ENCODE data around the gene ZNF688. TPM values are rescaled to one million over a fixed set of nuclear protein-coding genes. Genes with fewer than 3 reads are reported as not detected.
A peak's percentile ranks its signal among the peaks of the same experiment; 100 is the strongest.

ZNF688 gene
- 10 to 100 TPM; 11.9 to 22.5 (median 16.0) TPM for total RNA-seq

DNA sequence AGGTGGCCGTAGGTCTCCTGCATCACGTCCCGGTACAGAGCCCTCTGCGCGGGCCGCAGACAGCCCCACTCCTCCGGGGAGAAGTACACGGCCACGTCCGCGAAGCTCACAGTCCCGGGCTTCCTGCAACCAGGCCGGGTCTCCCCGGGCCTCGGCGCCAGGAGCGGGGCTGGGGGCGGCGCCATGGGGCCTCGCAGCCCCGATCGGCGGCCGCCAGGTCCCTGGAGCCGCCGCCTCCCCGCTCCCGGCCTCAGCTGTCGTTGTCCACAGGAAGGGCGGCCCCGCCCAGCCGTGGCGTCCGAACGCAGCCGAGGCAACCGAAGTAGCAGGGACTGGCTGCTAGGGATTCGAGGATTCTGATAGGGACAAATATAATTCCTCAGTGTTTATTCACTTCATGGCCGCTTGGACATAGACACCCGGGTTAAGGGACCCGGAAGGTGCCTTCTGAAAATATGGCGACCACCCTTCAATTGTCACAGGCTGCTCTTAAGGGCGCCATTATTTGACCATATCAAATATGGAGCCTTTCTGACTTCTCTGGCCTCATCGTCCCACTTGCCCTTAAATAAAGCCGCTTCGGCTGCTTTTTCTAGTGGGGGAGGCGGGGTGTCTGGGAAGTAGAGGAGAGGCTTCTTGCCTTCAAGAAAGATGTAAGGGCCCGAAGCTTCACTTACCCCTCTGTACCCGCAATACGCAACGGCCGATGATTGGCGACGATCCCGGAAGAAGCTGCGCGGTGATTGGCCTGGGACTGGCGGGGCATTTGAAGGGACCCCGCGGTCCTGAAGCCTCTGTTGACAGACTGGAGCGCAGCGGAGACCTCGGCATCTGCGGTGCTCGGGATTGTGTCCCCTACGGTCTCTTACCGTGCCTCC is at the start of gene ZNF688:
Gene ZNF688, minus strand, starts transcription at position 270 of the 878 bp plus-strand sequence. Its CDS starts 85 bp downstream, at position 185.
- no peak for TF ChIP-seq POLR2A (IDR thresholded peaks at IDR 0.05)
- TF ChIP-seq CTCF (IDR thresholded peaks at IDR 0.05) = no peak
- H3K4me3 ChIP-seq (ENCODE audit: low read depth, poor library complexity, severe bottlenecking) = peak within 1 kb of the TSS; percentile 66
- 0 to 1% methylated on average over 9 to 56 of the region's 67 CpGs for WGBS, 2 donors
- DNase-seq (ENCODE audit: low spot score in 2 of 2) = peak; percentile 97 to 99
- intact Hi-C loops (cut with DNase I; ENCODE audit: low total_unique reads) = no loop called here

DNA sequence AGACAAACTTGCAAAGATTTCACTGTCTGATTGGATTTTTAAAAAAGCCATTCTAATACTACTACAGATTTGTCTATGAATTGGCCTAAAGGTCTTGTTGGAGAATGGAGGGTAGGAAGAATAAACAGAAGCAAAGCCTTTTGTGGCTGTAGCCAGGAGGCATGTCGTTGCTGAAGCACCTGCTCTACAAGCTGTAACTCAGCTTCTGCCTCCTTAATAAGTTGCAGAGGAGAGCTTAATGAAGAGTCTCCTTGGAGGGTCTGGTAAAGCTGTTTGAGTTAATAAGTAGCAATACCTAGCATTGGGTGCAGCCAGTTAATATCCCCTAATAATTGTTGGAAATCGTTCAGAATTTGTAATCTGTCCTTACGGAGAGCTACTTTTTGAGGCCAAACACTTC is 48.7 kb upstream of the ZNF688 start:
- whole genome bisulfite sequencing, 2 donors = 50 to 57% methylated on average over 3 of the region's 3 CpGs
- no peak overlapping the region for H3K4me3 ChIP-seq (ENCODE audit: low read depth, poor library complexity, severe bottlenecking)
- TF ChIP-seq POLR2A (IDR thresholded peaks at IDR 0.05) (no peak), CTCF (IDR thresholded peaks at IDR 0.05) (no peak)
- intact Hi-C loops (cut with DNase I; ENCODE audit: low total_unique reads) = no loop called here
- DNase-seq (ENCODE audit: low spot score in 2 of 2) = no peak

DNA sequence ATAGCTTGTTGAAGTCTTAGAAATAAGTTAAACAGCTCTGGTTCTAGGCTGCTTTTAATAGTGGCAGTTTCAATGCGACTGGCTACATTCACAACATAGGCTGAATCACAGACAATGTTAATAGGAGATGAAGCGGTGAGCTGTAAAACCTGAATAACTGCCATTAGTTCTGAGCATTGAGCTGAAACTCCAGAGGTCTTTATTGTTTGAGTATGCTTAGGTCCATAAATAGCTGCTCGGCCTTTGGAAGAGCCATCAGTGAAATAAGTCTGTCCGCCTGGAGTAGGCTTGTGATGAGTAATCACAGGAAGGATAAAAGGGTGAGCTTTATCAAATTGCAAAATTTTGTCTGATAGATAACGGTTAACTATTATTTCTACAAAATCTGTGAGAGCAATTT is 48.1 kb upstream of the ZNF688 start:
- 77 to 85% methylated on average over 5 of the region's 5 CpGs for WGBS, 2 donors
- no peak overlapping the region for H3K4me3 ChIP-seq (ENCODE audit: low read depth, poor library complexity, severe bottlenecking)
- no peak for TF ChIP-seq POLR2A (IDR thresholded peaks at IDR 0.05)
- no peak for TF ChIP-seq CTCF (IDR thresholded peaks at IDR 0.05)
- intact Hi-C loops (cut with DNase I; ENCODE audit: low total_unique reads) = no loop called here
- DNase-seq (ENCODE audit: low spot score in 2 of 2) = no peak

DNA sequence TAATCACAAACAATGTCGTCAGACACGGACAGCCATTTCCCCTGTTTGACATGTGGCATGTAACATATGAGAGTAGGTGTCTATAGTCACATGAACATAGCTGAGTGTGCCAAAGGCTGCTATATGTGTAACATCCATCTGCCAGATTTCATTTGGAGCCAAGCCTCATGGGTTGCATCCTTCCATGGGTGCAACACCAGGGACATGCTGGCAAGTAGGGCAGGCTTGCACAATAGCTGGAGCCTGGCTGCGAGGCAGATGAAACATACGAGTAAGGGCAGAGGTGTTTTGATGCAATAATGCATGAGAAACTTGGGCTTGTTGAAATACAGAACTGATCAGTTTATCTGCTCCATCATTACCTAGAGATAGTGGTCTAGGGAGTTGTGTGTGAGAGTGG is 47.7 kb upstream of the ZNF688 start:
- intact Hi-C loops (cut with DNase I; ENCODE audit: low total_unique reads) = no loop called here
- TF ChIP-seq CTCF (IDR thresholded peaks at IDR 0.05) (no peak), POLR2A (IDR thresholded peaks at IDR 0.05) (no peak)
- no peak for DNase-seq (ENCODE audit: low spot score in 2 of 2)
- WGBS, 2 donors = 49 to 65% methylated on average over 4 of the region's 4 CpGs
- H3K4me3 ChIP-seq (ENCODE audit: low read depth, poor library complexity, severe bottlenecking) = no peak overlapping the region

DNA sequence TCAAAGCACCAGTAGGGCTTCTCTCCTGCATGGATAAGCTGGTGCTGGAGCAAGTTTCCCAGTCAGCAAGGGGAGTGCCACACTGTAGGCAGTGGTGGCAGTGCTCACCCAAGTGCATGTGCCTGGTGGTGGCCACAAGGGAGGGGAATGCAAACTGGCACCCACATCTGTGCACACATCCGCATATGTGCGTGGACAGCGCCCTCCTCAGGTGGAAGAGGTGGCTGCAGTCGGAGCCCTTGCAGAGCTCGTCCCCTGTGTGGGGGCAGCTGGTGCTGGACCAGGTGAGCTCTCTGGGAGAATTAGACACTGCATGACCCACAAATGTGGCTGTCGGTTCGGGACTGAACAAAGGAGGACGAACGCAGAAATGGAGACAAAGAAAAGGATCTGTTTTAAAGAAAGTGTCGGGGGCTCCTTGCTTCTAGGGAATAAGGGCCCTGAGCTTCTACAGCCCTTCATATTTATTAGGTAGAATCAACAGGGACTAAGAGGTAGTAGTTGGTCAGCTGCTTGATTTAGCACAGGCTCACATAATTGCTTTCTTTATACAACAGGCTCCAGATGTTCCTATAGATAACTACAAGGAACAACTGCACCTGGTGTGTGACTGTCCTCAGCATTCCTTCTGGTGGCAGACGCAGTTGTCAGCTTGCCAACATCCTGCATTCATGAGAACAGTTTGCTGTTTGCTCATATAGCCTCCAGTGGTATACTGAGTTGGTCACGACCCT is 44.0 kb upstream of the ZNF688 start:
- 42 to 53% methylated on average over 12 of the region's 12 CpGs for WGBS, 2 donors
- H3K4me3 ChIP-seq (ENCODE audit: low read depth, poor library complexity, severe bottlenecking) = no peak overlapping the region
- no peak for DNase-seq (ENCODE audit: low spot score in 2 of 2)
- TF ChIP-seq CTCF (IDR thresholded peaks at IDR 0.05) (peak in 1 of 3 donors; percentile 64), POLR2A (IDR thresholded peaks at IDR 0.05) (no peak)
- intact Hi-C loops (cut with DNase I; ENCODE audit: low total_unique reads) = no loop called here
